ENCODE measurements around the gene HJURP. TPM values are rescaled to one million over a fixed set of nuclear protein-coding genes. Genes with fewer than 3 reads are reported as not detected.

The HJURP gene
- total RNA-seq, 1 experiment from 2014 or later = 49.7 TPM

- Histone ChIP-seq H2BK15ac (ENCODE audit: low read depth, low read length) (no peak overlapping the region), H3K79me1 (ENCODE audit: insufficient read depth, low read depth, low read length, poor library complexity, severe bottlenecking) (peaks cover under 1% of the 10 kb centered on the region)
Observed at GRCh38 chr2:233845301-233846060, 8.9 kb downstream of the HJURP start.

More at GRCh38 chr2:233845301-233846060, 8.9 kb downstream of the HJURP start:
- no peak overlapping the region for H2BK120ac ChIP-seq (ENCODE audit: low read depth, low read length, poor library complexity, severe bottlenecking)
- no peaks in the 10 kb centered on the region for H3K27me3 ChIP-seq (ENCODE audit: insufficient read depth, low read length)
- H3K14ac ChIP-seq (ENCODE audit: insufficient read depth, low read length) = no peak overlapping the region
- H2AFZ ChIP-seq (ENCODE audit: low read length) = no peak overlapping the region
- no peak overlapping the region for H3K27ac ChIP-seq (ENCODE audit: insufficient read length, low read depth, low read length)
- no CpG with 5 or more reads among the region's 1 CpG for WGBS (ENCODE audit: extremely low coverage, insufficient read length, low lambda C conversion rate)
- Mint-ChIP-seq H3K27me3 (ENCODE audit: low read depth) (no peaks in the 10 kb centered on the region), H3K27ac (no peak overlapping the region), H3K9me3 (no peaks in the 10 kb centered on the region), H3K4me3 (no peak overlapping the region), H3K36me3 (ENCODE audit: insufficient read depth in 1 of 3, low read depth in 3 of 3) (peaks cover 79 to 99% (median 96%) of the 10 kb centered on the region in 3 experiments), H3K4me1 (peaks cover 1 to 7% of the 10 kb centered on the region in 2 experiments; a peak in 3 of 4 replicates)
- DNase-seq = no peak
- no peak overlapping the region for H2BK20ac ChIP-seq (ENCODE audit: low read depth, low read length, poor library complexity, severe bottlenecking)
- H3K9ac ChIP-seq (ENCODE audit: extremely low read depth, insufficient read length, low read length) = no peak overlapping the region
- H3T11ph ChIP-seq (ENCODE audit: low read length) = no peak overlapping the region
- no peak overlapping the region for H3K4me2 ChIP-seq (ENCODE audit: insufficient read depth, insufficient read length, low read length)
- TF ChIP-seq CTCF (conservative IDR thresholded peaks at IDR 0.05) = no peak
- no peaks in the 10 kb centered on the region for H3K23me2 ChIP-seq (ENCODE audit: insufficient read length, low read depth, low read length, poor library complexity, severe bottlenecking)
- no peaks in the 10 kb centered on the region for H4K20me1 ChIP-seq (ENCODE audit: control insufficient read depth, insufficient read depth, insufficient read length)
- H2BK5ac ChIP-seq (ENCODE audit: insufficient read length, low read length) = no peak overlapping the region
- H4K8ac ChIP-seq (replicated peaks; ENCODE audit: insufficient read length, low read depth, low read length) = no peak overlapping the region
- H3K9me3 ChIP-seq (ENCODE audit: control insufficient read depth, low read depth, low read length) = no peaks in the 10 kb centered on the region
- no peak overlapping the region for H3K4ac ChIP-seq (ENCODE audit: low read depth, low read length)
- peaks cover 9% of the 10 kb centered on the region; the same call in 1 of the 2 replicates for H3K79me2 ChIP-seq (ENCODE audit: insufficient read depth, low read length)
- H3K56ac ChIP-seq (ENCODE audit: insufficient read length, low read depth, low read length) = no peak overlapping the region
- H4K5ac ChIP-seq (ENCODE audit: insufficient read length, low read depth, low read length) = no peak overlapping the region
- H4K91ac ChIP-seq (ENCODE audit: insufficient read length, low read depth, low read length) = no peak overlapping the region
- no peak overlapping the region for H2BK12ac ChIP-seq (ENCODE audit: insufficient read length, low read depth, low read length)
- H2AK5ac ChIP-seq (ENCODE audit: insufficient read length, low read length) = no peak overlapping the region
- H3K4me1 ChIP-seq (ENCODE audit: insufficient read depth, low read length) = no peaks in the 10 kb centered on the region
- no peak overlapping the region for H3K23ac ChIP-seq (ENCODE audit: insufficient read length, low read depth, low read length)
- H3K18ac ChIP-seq (ENCODE audit: insufficient read length, low read depth, low read length) = no peak overlapping the region

All from H9 (cell line).